ENCODE data around the gene IL20.

The IL20 gene

DNA sequence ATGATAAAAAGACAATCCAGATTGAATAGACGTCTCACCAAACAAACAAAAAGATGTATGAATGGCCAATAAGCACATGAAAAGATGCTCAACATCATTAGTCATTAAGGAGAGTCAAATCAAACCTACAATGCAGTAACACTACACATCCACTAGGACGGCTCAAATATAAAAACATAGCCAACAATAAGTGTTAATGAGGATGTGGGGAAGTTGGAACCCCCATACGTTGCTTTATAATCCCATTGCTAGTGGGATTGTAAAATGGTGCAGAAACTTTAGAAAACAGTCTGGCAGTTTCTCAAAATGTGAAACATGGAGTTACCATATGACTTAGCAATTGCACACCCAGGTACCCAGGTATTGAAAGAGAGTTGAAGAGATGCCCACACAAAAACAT is 17.1 kb downstream of the IL20 start:
- DNase-seq: no peak

DNA sequence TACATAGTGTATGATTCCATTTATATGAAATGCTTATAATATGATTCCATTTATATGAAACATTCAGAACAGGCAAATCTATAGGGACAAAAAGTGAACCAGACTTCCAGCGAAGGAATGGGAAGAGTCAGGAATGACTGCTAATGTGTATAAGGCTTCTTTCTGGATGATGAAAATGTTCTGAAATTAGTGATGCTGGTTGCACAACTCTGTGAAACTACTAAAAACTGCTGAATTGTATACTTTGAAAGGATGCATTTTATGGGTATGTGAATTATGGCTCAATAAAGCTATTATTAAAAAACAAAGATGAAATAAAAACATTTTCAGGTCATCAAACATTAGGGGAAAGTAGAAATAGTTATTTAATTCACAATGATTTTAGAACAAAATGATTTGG is 17.7 kb downstream of the IL20 start:
- no peak for DNase-seq

DNA sequence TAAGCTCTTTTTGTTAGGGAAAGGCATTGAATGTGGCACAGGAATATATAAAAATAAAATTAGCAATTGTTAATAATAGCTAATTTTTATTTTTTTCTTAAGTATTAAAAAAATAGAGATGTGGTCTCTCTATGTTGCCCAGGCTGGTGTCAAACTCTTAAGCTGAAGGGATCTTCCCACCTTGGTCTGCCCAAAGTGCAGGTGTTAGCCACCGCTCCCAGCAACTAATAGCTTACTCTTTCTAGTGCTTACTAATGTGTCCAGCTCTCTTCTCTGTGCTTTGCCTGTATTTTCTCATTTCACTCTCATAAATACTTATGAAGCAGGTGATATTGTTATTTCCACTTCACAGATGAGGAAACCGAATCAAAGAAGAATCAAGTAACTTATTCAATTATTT is 18.5 kb downstream of the IL20 start:
- no peak for DNase-seq

DNA sequence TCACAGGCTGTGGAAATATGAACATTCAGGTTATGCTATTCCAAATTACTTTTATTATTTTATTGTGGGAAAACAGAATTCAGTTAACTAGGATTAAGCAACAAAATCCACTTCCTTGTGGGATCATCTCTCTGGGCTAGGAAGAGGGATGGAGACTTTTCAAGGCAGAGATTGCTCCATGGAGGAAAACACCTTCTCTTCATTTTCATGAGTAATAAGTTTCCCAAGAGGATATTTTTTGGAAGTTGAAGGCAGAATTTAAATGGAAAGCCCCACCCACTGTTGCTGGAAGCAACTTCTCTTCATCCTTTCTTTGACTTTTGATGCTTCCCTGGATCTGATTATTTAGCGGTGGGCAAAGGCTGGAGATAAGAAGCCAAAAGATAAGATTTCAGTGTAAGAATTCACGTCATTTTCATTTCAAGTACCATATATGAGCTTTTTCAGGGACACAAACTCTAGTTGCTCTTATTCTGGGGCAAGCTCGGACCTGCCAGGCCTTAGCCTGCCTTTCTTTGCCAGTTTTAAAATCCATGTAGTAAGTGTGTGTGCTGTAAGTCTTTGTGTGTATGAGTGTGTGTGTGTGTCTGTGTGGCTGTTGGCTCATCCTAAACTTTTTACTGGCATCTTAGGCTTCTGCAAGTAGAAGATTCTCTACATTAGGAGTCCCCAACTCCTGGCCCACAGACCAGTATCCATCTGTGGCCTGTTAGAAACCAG is 20.1 kb downstream of the IL20 start:
- peak in 1 of 2 experiments; percentile 8 for DNase-seq

DNA sequence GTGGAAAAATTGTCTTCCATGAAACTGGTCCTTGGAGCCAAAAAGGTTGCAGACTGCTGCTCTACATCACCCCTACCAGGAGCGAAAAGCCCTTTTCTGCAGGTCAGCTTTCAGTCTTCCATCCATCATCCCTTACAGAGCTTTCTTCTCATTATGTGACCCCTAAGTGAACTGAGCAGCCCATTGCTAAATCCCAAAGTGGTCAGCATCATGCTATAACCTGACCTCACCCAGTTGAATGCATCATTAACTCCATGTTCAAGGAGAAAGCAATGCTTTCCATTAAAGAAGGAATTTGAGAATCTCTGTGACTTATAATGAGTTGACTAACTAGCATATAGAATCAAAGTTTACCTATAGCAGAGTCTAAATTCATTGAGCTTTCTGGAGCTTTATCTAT is 21.4 kb downstream of the IL20 start:
- no peak for DNase-seq

DNA sequence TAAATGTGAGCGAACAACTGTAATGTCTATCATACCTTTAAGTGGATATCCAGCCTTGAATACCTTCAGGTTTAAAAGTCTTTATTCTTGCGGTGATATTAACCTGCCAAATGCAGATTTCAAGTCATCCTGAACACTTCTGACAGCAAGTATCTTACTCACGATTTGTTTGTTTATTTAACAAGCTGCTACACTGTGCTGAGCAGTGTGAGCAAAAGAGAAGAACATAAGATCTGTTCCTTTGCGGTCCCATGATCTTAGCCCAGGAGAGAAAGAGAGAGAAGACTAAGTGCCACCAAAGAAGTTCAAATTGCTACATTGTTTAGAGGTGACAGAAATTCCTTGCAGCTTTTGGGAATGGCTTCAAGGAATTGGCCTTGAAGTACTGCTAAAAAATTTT is 22.3 kb downstream of the IL20 start:
- DNase-seq: no peak

DNA sequence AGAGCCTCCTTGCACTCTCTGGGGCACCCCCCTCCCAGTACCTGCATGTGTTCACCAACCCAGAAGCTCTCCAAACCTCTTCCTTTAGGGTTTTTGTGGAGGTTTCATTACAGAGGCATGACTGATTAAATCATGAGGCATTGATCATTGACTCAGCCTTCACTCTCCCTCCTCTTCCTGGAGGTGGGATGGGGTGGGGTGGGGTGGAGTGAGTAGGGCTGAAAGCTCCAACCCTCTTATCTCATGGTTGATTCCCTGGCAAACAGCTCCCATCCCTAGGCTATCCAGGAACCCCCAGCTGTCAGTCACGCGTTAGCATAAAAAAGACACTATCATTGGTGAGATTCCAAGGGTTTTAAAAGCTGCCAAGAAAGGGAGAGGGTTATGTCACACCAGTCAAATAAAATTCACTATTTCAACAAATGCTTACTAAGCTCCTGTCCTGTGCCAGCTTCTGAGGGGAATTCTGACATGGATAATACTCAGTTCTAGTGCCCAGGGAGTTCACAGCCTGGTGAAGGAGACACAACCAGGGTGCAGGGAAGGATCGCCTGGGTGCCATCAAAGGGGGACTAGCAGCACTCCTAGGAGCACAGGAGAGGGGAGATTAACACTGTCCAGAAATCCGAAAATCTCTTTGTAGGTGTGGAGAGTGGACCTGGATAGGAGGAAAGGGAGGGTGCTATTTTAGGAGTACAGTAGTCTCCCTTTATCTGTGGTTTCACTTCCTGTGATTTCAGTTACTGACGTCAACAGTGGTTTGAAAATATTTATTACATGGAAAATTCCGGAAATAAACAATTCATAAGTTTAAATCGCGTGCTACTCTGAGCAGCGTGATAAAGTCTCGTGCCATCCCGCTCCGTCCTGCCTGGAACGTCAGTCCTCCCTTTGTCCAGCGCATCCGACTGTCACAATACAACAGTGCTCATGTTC is 25.0 kb downstream of the IL20 start:
- peak; percentile 71 to 90 for DNase-seq

DNA sequence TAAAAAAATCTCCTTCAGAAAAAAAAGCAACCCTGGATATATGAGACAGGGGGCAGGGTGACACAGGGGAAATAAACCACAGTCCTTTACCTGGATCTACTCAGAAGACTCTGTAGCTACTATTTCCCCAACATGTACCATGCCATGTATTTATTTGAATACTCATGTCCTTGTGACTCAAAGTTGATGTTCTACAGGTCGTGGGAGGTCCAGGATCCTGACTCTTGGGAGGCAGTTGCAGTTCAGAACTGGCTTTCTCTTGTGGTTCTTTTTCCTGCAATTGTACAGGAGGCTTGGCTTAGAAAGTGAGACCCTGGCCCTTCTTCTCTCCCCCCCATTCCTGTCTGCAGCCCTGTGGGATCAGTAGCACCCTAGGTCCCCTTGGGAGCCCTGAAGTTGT is 26.0 kb downstream of the IL20 start:
- DNase-seq: no peak

DNA sequence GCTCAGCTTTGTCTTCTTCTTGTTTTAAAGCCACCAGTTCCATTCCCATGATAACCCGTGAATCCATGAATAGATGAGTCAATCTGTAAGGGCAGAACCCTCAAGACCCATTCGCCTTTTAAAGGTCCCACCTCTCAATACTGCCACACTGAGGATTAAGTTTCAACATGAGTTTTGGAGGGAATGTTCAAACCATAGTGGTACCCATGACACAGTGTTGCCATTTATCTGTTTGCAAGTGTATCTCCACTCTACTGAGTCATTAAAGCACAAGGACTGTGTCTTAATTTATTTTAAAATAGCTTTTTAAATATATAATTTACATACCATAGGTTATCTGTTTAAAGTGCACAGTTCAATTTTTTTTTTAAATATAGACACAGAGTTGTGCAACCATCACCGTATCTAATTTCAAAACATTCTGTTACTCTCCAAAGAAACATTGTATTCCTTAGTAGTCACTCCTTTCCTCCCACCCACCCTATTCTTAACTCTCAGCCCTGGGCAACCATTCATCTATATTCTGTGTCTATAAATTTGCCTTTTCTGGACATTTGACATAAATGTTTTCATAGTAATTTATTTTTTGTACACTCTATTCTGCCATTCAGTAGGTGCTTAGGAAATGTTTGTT is 27.0 kb downstream of the IL20 start:
- DNase-seq: no peak

DNA sequence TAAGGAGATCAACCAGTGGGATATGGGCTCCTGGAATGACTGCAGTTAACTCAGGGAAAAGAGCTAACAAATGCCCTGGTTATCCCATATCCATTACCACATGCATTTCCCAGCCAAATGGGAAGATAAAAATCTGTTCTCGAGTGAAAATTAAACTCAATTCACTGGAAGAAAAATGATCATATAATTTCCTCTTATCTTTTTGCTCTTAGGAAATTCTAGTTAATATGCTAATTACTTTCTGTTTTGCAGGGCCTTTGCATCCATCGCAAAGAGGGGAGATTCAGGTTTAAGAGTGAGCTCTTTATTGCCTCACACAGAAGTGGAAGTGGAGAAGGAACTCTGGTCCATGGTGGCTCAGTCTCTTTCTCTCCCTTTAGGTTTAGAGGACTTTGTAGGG is 28.0 kb downstream of the IL20 start:
- no peak for DNase-seq

DNA sequence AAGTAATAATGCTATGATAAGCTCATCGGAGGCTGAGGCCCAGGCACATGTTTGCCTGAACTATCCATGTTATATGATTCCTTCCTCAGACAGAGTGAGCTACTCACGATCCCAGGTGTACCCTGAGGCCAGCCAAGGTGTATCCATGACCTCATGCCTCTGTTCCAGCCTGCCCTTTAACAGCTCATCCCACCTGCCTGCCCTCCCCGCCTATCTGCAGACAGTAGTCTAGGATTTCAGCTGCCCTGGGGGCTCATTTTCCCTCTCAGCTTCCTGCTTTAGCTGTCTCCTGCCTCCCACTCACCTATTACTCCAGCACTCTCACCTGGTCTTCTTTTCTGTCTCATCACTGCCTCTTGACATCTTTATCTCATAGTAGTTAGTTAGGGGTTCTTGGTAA is 29.9 kb downstream of the IL20 start:
- DNase-seq: no peak

DNA sequence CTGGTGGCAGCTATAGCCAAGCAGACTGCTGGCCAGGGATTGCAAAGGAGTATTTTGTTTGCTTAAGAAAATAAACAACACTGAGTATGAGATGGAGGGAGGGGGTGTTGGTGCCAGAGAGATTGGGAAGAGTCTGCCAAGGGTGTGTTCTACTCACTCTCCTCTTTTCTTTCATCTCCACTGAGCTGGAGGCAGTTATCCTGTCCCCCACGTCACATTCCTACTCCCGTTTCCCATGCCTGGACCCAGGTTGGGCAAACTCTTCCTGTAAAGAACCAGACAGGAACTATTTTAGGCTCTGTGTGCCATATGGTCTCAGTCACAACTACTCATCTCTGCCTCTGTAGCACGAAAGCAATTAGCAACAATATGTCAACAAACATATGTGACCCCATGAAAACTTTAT is 30.4 kb downstream of the IL20 start:
- peak in 1 of 2 experiments; percentile 68 for DNase-seq

DNA sequence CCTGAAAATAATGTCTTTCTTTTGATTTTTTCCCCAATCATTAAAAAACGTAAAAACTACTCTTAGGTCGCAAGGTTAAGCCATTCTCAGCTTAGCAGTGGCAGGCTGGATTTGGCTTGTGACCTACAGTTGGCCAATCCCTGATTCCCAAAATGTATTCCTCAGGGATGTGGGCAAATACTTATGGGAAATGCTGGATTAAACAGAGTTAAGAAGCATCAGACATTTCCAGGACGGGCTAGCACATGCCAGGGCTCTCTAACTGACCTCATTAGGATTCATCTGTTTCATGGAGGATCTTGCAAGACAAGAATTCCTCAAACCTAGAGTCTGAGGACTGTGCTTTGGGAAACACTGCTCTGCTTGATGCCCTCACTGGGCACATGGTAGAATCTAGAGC is 30.8 kb downstream of the IL20 start:
- DNase-seq: peak in 1 of 2 experiments; percentile 64

DNA sequence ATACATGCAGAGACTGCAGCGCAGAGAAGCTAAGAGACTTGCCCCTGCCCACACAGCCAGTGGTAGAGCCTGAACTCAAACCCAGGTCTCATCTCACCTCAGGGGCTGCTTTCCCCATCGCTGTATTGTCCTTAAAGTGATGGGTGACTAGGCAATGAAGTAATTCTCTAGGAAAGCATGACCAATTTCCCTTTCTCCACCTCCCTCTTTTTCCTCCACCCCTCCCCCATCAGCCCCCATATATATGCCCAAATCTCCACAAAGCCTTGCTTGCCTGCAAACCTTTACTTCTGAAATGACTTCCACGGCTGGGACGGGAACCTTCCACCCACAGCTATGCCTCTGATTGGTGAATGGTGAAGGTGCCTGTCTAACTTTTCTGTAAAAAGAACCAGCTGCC is 31.8 kb downstream of the IL20 start, which contains the start of gene IL24:
Gene IL24, plus strand, starts transcription at position 269 of the 400 bp plus-strand sequence. CDS start 390 bp downstream, outside the sequence.
- no peak for DNase-seq

DNA sequence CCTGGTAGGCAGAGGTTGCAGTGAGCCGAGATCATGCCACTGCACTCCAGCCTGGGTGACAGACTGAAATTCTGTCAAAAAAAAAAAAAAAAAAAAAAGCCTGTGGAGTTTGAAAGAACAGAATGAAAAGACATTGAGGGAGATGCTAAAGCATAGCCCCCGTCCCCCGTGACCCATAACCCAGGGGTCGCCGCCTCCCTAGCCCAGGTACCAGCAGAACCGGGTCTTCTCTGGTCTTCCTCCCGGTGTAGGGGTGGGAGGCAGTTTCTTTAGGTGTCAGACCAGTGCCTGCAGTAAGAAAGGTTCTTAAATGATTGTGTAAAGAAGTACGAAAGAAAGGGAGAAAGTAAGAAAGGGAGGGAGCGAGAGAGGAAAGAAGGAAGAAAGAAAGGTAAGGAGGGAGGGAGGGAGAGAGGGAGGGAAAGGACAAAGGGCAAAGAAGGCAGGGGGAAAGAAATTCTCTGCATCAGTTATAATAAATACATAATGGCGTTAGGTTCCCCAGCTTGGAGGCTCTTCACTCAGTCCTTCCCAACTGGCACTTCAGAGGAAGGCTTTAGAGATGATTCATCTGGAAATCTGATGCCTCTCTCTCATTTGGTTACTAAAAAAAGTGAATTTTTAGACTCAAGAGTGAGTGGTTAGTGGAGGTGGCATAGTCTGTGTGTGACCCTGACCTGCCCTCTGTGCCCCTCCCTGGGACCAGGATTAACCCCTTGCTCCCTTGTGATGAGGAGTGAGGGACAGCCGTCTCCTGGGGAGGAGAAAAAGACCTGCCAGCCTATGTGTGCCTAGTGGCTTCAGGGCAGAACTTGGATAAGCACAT is 32.9 kb downstream of the IL20 start:
- peak in 1 of 2 experiments; percentile 57 for DNase-seq

DNA sequence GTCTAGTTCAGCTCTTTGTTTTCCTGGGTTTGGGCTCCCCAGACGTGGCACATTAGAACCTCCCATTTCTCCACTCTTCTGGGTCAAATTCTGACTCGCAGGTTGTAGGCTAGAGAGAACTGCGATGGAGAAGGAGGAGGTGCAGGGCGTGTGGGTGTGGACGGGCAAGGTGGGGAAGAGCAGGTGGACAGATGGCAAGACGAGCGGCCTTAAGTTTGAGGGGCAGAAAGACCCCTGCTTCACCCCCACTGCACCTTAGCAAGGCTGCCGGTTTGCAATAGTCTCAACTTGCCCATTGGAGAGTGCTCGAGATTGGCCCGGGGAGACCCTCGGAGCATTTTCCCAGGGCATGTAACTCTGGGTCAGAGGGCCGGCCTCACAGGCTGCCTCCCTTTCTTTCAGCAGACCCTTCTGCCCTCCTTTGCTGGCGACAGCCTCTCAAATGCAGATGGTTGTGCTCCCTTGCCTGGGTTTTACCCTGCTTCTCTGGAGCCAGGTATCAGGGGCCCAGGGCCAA is 33.5 kb downstream of the IL20 start:
- DNase-seq: peak in 1 of 2 experiments; percentile 8

DNA sequence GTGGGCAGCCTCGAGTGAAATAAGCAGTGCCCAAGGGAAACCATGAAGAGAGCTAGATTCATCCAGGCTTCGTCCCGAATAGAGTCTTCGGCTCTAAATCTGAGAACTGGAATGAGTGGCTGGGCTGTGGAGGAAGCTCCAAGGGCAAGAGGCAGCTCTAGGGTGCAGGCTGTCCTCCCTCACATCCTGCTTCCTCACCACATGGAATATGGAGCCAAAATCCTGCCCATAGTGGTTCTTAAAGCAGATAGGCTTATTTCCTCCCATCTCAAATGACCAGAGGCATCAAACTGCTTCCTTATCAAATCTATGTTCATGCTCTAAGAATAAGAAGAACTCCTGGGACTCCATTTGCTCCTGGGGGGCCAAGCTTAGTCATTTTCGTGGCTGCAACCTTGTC is 34.3 kb downstream of the IL20 start:
- no peak for DNase-seq

DNA sequence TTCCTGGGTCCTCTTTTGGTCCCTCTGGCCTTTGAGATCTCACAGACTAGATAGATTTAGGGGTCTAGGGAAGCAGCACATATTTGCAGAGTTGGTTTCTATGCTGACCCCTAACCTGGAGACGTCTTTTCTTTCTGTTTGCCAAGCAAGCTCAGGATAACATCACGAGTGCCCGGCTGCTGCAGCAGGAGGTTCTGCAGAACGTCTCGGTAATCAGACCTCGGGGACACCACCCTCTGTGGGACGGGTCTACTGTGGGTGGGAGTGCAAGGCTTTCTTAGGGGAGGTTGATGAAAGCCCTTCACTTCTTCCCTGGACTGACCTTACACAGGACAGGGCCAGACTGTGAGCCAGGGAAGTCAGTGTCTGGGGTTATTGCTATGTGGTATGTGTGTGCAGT is 34.7 kb downstream of the IL20 start:
- DNase-seq: no peak

DNA sequence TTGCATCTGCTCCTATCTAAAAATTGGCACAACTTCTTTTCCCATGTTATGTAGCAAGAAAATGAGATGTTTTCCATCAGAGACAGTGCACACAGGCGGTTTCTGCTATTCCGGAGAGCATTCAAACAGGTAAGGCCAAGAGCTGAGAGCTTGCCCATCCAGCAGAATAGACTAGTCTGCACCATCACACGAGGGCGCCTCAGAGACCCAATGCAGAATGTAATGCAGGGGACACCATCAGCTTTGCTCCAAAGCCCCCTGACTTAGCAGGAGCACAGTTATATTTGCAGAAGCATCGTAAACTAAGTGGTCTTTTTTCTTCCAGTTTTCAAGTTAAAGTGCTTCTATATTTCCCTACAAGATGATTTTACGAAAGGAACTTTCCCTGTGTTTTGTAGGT is 36.5 kb downstream of the IL20 start:
- no peak for DNase-seq

DNA sequence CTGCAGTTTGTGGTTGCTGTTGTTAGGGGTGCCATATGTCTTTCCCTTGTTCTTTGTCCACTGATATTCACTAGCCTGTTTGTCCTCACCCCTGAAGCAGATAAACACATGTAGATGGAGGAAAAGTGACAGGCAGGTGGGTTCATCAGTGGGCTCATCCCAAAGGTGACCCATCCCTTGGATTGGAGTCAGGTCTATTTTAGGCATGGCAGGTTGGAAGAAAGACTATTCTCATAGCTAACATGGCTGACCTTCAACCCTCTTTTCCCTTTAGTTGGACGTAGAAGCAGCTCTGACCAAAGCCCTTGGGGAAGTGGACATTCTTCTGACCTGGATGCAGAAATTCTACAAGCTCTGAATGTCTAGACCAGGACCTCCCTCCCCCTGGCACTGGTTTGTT is 37.3 kb downstream of the IL20 start:
- no peak for DNase-seq

DNA sequence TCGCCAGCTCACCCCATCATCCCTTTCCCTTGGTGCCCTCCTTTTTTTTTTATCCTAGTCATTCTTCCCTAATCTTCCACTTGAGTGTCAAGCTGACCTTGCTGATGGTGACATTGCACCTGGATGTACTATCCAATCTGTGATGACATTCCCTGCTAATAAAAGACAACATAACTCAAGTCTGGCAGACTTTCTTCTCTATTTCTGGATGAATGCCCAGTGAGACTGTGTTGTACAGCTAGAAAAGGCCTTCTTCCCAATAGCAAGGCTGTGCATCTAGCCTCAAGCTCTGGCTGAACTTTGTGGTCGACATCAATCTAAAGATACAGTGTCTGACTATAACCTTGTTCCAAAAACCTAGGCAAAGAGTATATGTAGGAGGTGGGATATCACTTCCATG is 38.3 kb downstream of the IL20 start:
- peak in 1 of 2 experiments; percentile 26 for DNase-seq

DNA sequence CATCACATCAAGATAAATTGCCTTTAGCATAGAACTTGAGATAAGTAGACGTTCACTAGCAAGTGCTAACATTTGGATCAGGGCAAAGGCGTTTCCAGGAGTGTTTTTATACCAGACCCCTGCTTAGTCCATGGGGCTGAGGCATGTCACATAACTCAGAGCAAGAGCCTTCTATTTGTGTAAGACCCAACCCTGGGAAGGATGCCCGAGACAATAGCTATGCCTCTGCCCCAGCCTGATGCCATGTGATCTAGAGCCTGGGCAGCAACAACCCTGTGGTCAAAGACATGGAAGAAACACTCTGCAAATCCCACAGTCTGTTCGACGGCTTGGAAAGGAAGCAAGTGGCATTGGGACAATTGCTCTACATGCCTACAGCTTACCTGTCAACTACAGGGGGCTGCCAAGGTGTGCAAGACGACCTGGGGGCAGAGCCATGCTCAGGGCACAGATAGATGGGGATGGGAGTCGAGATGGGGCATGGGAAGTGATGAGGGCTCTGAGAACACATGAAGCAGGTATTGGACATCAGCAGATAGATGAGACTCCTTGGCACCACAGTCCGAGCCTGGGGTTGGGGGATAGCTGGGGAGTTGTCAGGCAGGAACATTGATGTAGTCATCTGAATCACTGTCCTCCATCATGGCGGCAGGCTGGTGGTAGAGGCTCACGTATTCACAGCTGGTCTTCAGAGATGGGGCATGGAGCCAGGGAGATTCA is 39.2 kb downstream of the IL20 start:
- DNase-seq: no peak
